HG03558 (cell line): Measurements from ENCODE around the gene ACHE.

ENCODE experiments used
- ATAC-seq: cut with Tn5 transposase; IDR thresholded peaks from one replicate; pipeline ENCODE4 v1.9.1; 2021; ENCODE audit warnings: moderate number of reproducible peaks; ENCODE audit not compliant: unreplicated experiment; ENCODE audit errors: extremely low read depth

ACHE gene

GRCh38 chr7:100886142-100886935 lies 9.3 kb downstream of the ACHE start:
- no peak for ATAC-seq

- no peak for ATAC-seq
Observed at GRCh38 chr7:100885440-100886141, 10.1 kb downstream of the ACHE start.

- no peak for ATAC-seq
Observed at GRCh38 chr7:100884736-100885439, 10.8 kb downstream of the ACHE start.

- no peak for ATAC-seq
Observed at GRCh38 chr7:100882785-100883526, 12.7 kb downstream of the ACHE start.

- no peak for ATAC-seq
Observed at GRCh38 chr7:100882201-100882600, 13.5 kb downstream of the ACHE start.

GRCh38 chr7:100881136-100881535 lies 14.6 kb downstream of the ACHE start:
- ATAC-seq: no peak

- no peak for ATAC-seq
Observed at GRCh38 chr7:100880645-100881044, 15.0 kb downstream of the ACHE start.

- ATAC-seq: no peak
Observed at GRCh38 chr7:100879685-100880261, 15.9 kb downstream of the ACHE start.

- ATAC-seq: no peak
Observed at GRCh38 chr7:100878685-100879084, 17.0 kb downstream of the ACHE start.

GRCh38 chr7:100878013-100878412 lies 17.7 kb downstream of the ACHE start:
- ATAC-seq: no peak

GRCh38 chr7:100875356-100875751 lies 20.3 kb downstream of the ACHE start:
- no peak for ATAC-seq

GRCh38 chr7:100874577-100875355 lies 20.9 kb downstream of the ACHE start, which contains the start of gene SRRT:
Gene SRRT, plus strand, starts transcription at chr7:100875103. Its CDS starts 488 bp downstream, at chr7:100875591.
- ATAC-seq: peak; percentile 52

- no peak for ATAC-seq
Observed at GRCh38 chr7:100874300-100874576, 21.4 kb downstream of the ACHE start.

- ATAC-seq: no peak
Observed at GRCh38 chr7:100873599-100874299, 21.9 kb downstream of the ACHE start.

GRCh38 chr7:100867776-100868485 lies 27.8 kb downstream of the ACHE start:
- no peak for ATAC-seq

GRCh38 chr7:100867040-100867775 lies 28.5 kb downstream of the ACHE start, which contains the start of gene TRIP6:
Gene TRIP6, plus strand, starts transcription at chr7:100867387. Its CDS starts 111 bp downstream, at chr7:100867498.
- no peak for ATAC-seq

GRCh38 chr7:100866729-100867039 lies 29.0 kb downstream of the ACHE start:
- no peak for ATAC-seq
